SK-MEL-5 (cell line): ENCODE data around the gene ARHGEF37. TPM values are rescaled to one million over a fixed set of nuclear protein-coding genes. Genes with fewer than 3 reads are reported as not detected.
"Not testable (repeated sequence)": the region's sequence is repeated elsewhere in the genome, so short reads cannot be mapped to it uniquely, and the experiment has no call there.

ENCODE experiments used
- DNase-seq: peaks from one replicate; pipeline ENCODE4 v3.0.0-alpha.2; 2016; ENCODE audit warnings: low read depth, low spot score
- in situ Hi-C: cut with HindIII; loops from 2 replicates; pipeline ENCODE4 v1.10.0; 2016; ENCODE audit warnings: low sequenced_read_pairs, high pct_unique_total_duplicates, low pct_unique_long_range_greater_than_20kb
- total RNA-seq: library from RNA; depleted of rRNA; stranded (reverse); fragments of >200 nt; shearing (Covaris generic); gene quantifications from 2 replicates; pipeline ENCODE4 v1.2.3, GENCODE V29; 2014

Gene ARHGEF37
- total RNA-seq, 1 experiment from 2014 or later = 2.6 TPM

GRCh38 chr5:149651686-149652085, 70.4 kb downstream of the ARHGEF37 start:
- in situ Hi-C loops = no loop called here

GRCh38 chr5:149652697-149653096, 71.4 kb downstream of the ARHGEF37 start:
- no peak for DNase-seq
- in situ Hi-C loops = no loop called here

More at GRCh38 chr5:149651686-149652085, 70.4 kb downstream of the ARHGEF37 start:
- no peak for DNase-seq

GRCh38 chr5:149654231-149654630, 72.9 kb downstream of the ARHGEF37 start:
- DNase-seq = no peak
- in situ Hi-C loops = no loop called here

- in situ Hi-C loops = no loop called here
Measured at GRCh38 chr5:149654883-149655505, 73.7 kb downstream of the ARHGEF37 start.

GRCh38 chr5:149656576-149657182, 75.4 kb downstream of the ARHGEF37 start:
- in situ Hi-C loops = no loop called here

More at GRCh38 chr5:149654883-149655505, 73.7 kb downstream of the ARHGEF37 start:
- DNase-seq = no peak

GRCh38 chr5:149657324-149657723, 76.0 kb downstream of the ARHGEF37 start:
- in situ Hi-C loops = no loop called here
- no peak for DNase-seq

More at GRCh38 chr5:149656576-149657182, 75.4 kb downstream of the ARHGEF37 start:
- DNase-seq = peak; percentile 59

- in situ Hi-C loops = no loop called here
Measured at GRCh38 chr5:149658299-149658698, 77.0 kb downstream of the ARHGEF37 start.

GRCh38 chr5:149664083-149664482, 82.8 kb downstream of the ARHGEF37 start:
- in situ Hi-C loops = no loop called here
- DNase-seq = no peak

More at GRCh38 chr5:149658299-149658698, 77.0 kb downstream of the ARHGEF37 start:
- no peak for DNase-seq

- no peak for DNase-seq
- in situ Hi-C loops = no loop called here
Measured at GRCh38 chr5:149664666-149665415, 83.5 kb downstream of the ARHGEF37 start.

- in situ Hi-C loops = no loop called here
- no peak for DNase-seq
Measured at GRCh38 chr5:149665416-149666175, 84.3 kb downstream of the ARHGEF37 start.

GRCh38 chr5:149666212-149666852, 85.0 kb downstream of the ARHGEF37 start:
- in situ Hi-C loops = no loop called here
- DNase-seq = no peak

GRCh38 chr5:149667084-149667828, 86.0 kb downstream of the ARHGEF37 start:
- in situ Hi-C loops = no loop called here
- DNase-seq = peak; percentile 60

GRCh38 chr5:149667829-149668330, 86.6 kb downstream of the ARHGEF37 start:
- in situ Hi-C loops = no loop called here
- no peak for DNase-seq

- DNase-seq, in situ Hi-C loops: not testable (repeated sequence)
Measured at GRCh38 chr5:149669273-149669672, 88.0 kb downstream of the ARHGEF37 start.

GRCh38 chr5:149671544-149671943, 90.2 kb downstream of the ARHGEF37 start:
- no peak for DNase-seq

GRCh38 chr5:149672701-149673476, 91.6 kb downstream of the ARHGEF37 start:
- in situ Hi-C loops = no loop called here
- no peak for DNase-seq

More at GRCh38 chr5:149671544-149671943, 90.2 kb downstream of the ARHGEF37 start:
- in situ Hi-C loops = no loop called here
